Smooth muscle cell of trachea (primary cell): ENCODE results near the gene OOSP2. TPM values are rescaled to one million over a fixed set of nuclear protein-coding genes. Genes with fewer than 3 reads are reported as not detected.

ENCODE experiments used
- total RNA-seq: library from RNA; depleted of rRNA; stranded (reverse); fragments of >200 nt; gene quantifications from 2 replicates; pipeline ENCODE4 v1.2.1, GENCODE V29; 2014

OOSP2 gene, protein sequence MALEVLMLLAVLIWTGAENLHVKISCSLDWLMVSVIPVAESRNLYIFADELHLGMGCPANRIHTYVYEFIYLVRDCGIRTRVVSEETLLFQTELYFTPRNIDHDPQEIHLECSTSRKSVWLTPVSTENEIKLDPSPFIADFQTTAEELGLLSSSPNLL
- not detected in 2 replicates for total RNA-seq

DNA sequence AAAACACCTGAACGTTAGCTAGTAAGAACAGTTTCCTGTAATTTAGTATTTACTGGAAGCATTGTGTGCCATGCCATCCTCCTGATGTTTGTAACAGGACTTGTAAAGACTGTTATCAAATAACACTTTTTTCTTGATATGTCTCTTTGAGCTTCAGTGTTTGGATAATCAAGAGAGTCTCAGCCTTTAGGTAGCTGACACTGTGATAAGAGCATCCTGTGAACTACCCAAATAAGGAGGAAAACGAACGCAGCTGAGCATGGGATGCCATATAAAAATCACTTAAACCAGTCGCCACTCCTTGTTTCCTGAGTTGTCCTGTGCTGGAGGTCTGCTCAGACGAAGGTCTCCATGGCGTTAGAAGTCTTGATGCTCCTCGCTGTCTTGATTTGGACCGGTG lies at the start of gene OOSP2:
Gene OOSP2 (plus strand): TSS at position 301 of the 400 bp plus-strand sequence. CDS start 51 bp downstream, at position 352.

DNA sequence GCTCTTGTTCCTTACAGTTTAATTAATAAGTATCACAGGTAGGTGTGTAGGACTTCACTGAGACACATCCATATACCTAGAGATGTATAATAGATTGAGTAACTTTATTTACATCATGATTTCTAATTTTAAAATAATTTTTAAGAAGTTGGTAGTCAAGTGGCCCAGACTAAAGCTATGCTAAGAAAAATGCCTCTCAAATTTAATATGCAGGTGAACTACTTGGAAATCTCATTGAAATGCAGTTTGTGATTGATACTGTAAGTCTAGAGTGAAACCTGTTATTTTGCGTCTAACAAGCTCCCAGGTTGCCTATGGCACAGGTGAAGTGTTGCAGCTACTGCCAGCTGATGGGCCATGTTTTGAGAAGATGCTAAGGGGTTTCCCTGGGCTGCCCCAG lies 23.3 kb upstream of the OOSP2 start, which contains the start of gene OOSP4B:
Gene OOSP4B (plus strand): TSS at position 301 of the 400 bp plus-strand sequence.

DNA sequence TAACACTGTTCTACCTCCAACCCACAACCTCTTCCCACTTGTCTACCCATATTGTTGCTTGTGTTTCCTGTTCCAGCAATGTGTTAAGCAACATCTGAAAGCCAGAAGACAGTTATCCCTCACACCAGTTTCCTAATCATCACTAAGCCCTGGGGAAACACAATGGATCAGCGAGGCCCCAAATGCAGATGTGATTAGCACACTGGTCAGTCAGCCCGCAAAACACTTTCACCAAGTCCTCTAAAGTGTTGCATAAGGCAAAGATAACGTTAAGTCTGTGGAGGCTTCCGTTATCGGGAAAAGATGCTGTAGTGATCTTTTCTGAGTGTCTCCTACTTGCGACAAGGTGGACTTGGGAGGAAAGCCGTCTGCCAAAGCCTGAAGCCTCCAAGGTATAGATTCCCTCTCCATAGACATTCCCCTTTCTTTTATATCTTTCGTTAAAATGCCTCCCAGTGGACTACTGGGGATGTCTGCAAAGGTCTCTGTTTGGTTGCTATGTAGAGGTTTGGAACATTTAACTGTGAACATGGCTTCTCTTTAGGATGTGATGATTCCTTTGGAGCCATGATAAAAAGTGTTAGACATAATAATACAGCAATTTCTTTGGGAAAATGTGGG lies 16.2 kb downstream of the OOSP2 start, which contains the start of gene MS4A3:
Gene MS4A3 (plus strand): TSS at position 317 of the 621 bp plus-strand sequence. CDS start 4,496 bp downstream, outside the sequence.

DNA sequence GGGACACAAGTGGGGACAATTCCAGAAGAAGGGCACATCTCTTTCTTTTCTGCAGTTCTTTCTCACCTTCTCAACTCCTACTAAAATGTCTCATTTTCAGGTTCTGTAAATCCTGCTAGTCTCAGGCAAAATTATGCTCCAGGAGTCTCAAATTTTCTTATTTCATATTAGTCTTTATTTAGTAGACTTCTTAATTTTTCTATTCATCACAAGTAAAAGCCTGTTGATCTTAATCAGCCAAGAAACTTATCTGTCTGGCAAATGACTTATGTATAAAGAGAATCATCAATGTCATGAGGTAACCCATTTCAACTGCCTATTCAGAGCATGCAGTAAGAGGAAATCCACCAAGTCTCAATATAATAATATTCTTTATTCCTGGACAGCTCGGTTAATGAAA lies 48.2 kb downstream of the OOSP2 start, which contains the start of gene MS4A2:
Gene MS4A2 (plus strand): TSS at position 301 of the 400 bp plus-strand sequence. CDS start 102 bp downstream, outside the sequence.

Other genes starting within 250 kb of the OOSP2 start
- 35.7 and 52.7 TPM in 2 replicates for gene MRPL16, start 229.6 kb upstream of the OOSP2 start, total RNA-seq
- gene CBLIF, start 194.9 kb upstream of the OOSP2 start, total RNA-seq: not detected in 2 replicates
- not detected in 2 replicates for gene TCN1, start 173.9 kb upstream of the OOSP2 start, total RNA-seq
- not detected in 2 replicates for gene OOSP3, start 161.6 kb upstream of the OOSP2 start, total RNA-seq
- gene OOSP1, start 102.0 kb upstream of the OOSP2 start, total RNA-seq: not detected in 2 replicates
- not detected in 2 replicates for gene OOSP4A, start 76.4 kb upstream of the OOSP2 start, total RNA-seq
- gene OOSP4B, start 23.2 kb upstream of the OOSP2 start, total RNA-seq: not detected in 2 replicates
- not detected in 2 replicates for gene MS4A3, start 16.3 kb downstream of the OOSP2 start, total RNA-seq
- gene MS4A2, start 48.3 kb downstream of the OOSP2 start, total RNA-seq: not detected in 2 replicates
- 0.15 TPM in 1 of 2 replicates, not detected in the other for gene MS4A6A, start 142.7 kb downstream of the OOSP2 start, total RNA-seq
- not detected in 2 replicates for gene MS4A4E, start 202.7 kb downstream of the OOSP2 start, total RNA-seq
- under 0.01 TPM in 1 of 2 replicates, not detected in the other for gene MS4A4A, start 240.3 kb downstream of the OOSP2 start, total RNA-seq